NCI-H345 treated with DMSO at 0.1 percent for 48 hours (cell line): ENCODE data around the gene AUTS2.

Experiments
- DNase-seq: peaks from one replicate; lab custom pipeline; 2025; ENCODE audit not compliant: unreplicated experiment; lab: John Stamatoyannopoulos, UW

AUTS2 gene

GRCh38 chr7:70505886-70506285 is 907.6 kb downstream of the AUTS2 start:
- no peak for DNase-seq

GRCh38 chr7:70506434-70506833 is 908.2 kb downstream of the AUTS2 start:
- DNase-seq, result no peak

- no peak for DNase-seq
Measured at GRCh38 chr7:70512144-70512543, 913.9 kb downstream of the AUTS2 start.

- no peak for DNase-seq
Measured at GRCh38 chr7:70512761-70513160, 914.5 kb downstream of the AUTS2 start.

GRCh38 chr7:70520611-70521010 is 922.3 kb downstream of the AUTS2 start:
- no peak for DNase-seq

GRCh38 chr7:70523249-70523988 is 925.1 kb downstream of the AUTS2 start:
- no peak for DNase-seq

GRCh38 chr7:70523989-70524351 is 925.7 kb downstream of the AUTS2 start:
- no peak for DNase-seq

- no peak for DNase-seq
Measured at GRCh38 chr7:70525991-70526390, 927.7 kb downstream of the AUTS2 start.

GRCh38 chr7:70527520-70528115 is 929.3 kb downstream of the AUTS2 start:
- DNase-seq, result peak; percentile 14

GRCh38 chr7:70529436-70529835 is 931.2 kb downstream of the AUTS2 start:
- no peak for DNase-seq

- DNase-seq, result no peak
Measured at GRCh38 chr7:70529914-70530585, 931.8 kb downstream of the AUTS2 start.

- no peak for DNase-seq
Measured at GRCh38 chr7:70533614-70534013, 935.3 kb downstream of the AUTS2 start.

GRCh38 chr7:70539205-70539604 is 940.9 kb downstream of the AUTS2 start:
- no peak for DNase-seq

- DNase-seq, result no peak
Measured at GRCh38 chr7:70539617-70540016, 941.3 kb downstream of the AUTS2 start.

GRCh38 chr7:70540641-70541040 is 942.4 kb downstream of the AUTS2 start:
- no peak for DNase-seq

GRCh38 chr7:70542750-70543376 is 944.6 kb downstream of the AUTS2 start:
- no peak for DNase-seq

- DNase-seq, result no peak
Measured at GRCh38 chr7:70544016-70544415, 945.7 kb downstream of the AUTS2 start.

GRCh38 chr7:70545214-70545613 is 946.9 kb downstream of the AUTS2 start:
- no peak for DNase-seq

GRCh38 chr7:70552141-70552540 is 953.9 kb downstream of the AUTS2 start:
- no peak for DNase-seq

- no peak for DNase-seq
Measured at GRCh38 chr7:70553364-70553763, 955.1 kb downstream of the AUTS2 start.

GRCh38 chr7:70554646-70555045 is 956.4 kb downstream of the AUTS2 start:
- no peak for DNase-seq

GRCh38 chr7:70556761-70557160 is 958.5 kb downstream of the AUTS2 start:
- DNase-seq, result no peak
